ENCODE data around the gene BCL6B. TPM values are rescaled to one million over a fixed set of nuclear protein-coding genes. Genes with fewer than 3 reads are reported as not detected.
A peak's percentile ranks its signal among the peaks of the same experiment; 100 is the strongest.

Gene BCL6B
- total and polyA plus RNA-seq, 10 of the 15 experiments (the other 5 are each of a cell fraction or from before 2014, with no cell fraction given): 0.06 to 0.85 (median 0.11) TPM; not detected in 1

GRCh38 chr17:7046127-7046724 is 23.4 kb downstream of the BCL6B start:
- intact Hi-C loops (cut with micrococcal nuclease; ENCODE audit: unreplicated experiment): loop anchor here (1.0 to 10.0 kb wide), 3 partner anchors 90 to 389 kb away; partner anchors contain the start of genes FGF11 and TMEM102
- peak overlapping the region; percentile 58 for H3K4me3 ChIP-seq
- no peaks in the 10 kb centered on the region for H3K36me3 ChIP-seq (ENCODE audit: control insufficient read depth in 2 of 2, insufficient read depth in 2 of 2, low read length in 1 of 2)
- WGBS (ENCODE audit: insufficient coverage, insufficient replicate concordance, low lambda C conversion rate, missing lambda C conversion rate): 16% methylated on average over 15 of the region's 15 CpGs
- H3K9ac ChIP-seq (ENCODE audit: control insufficient read depth, insufficient read depth, low read length): peak overlapping the region; percentile 7; the same call in 1 of the 2 replicates
- H4K20me1 ChIP-seq (ENCODE audit: control insufficient read depth, insufficient read depth): no peaks in the 10 kb centered on the region
- peaks cover 0 to 2% of the 10 kb centered on the region in 2 experiments; a peak in 2 of 4 replicates for H3K27me3 ChIP-seq (replicated peaks in 1 of 2; ENCODE audit: control insufficient read depth in 2 of 2, insufficient read depth in 2 of 2, low read length in 1 of 2)
- H3K79me2 ChIP-seq (ENCODE audit: control insufficient read depth, insufficient read depth, low read length): no peaks in the 10 kb centered on the region
- peaks cover 17% of the 10 kb centered on the region for H3K4me1 ChIP-seq (ENCODE audit: control insufficient read depth, insufficient read depth, low read length)
- H3K4me2 ChIP-seq (ENCODE audit: control insufficient read depth, insufficient read depth): peak overlapping the region; percentile 63
- no peaks in the 10 kb centered on the region for H3K9me3 ChIP-seq (replicated peaks; ENCODE audit: control insufficient read depth, insufficient read depth, low read length)
- ChIA-PET CTCF (interaction anchor here (0.6 to 21.9 kb wide), 44 partner anchors 8 to 641 kb away, joined by 3 to 590 read pairs (median 5); partner anchors contain the start of genes ACADVL, ACAP1, ASGR1 and DLG4), RAD21 (ENCODE audit: unreplicated experiment) (interaction anchor here (0.6 to 10.0 kb wide), 26 partner anchors 8 to 290 kb away, joined by 3 to 269 read pairs (median 4); partner anchors contain the start of genes ACADVL, ACAP1, BCL6B and DLG4), POLR2A (interaction anchor here (0.9 to 2.6 kb wide), 6 partner anchors 11 to 641 kb away, joined by 3 to 35 read pairs (median 4); partner anchors contain the start of genes ACAP1, GABARAP, SLC16A13 and TP53), SMC1A (ENCODE audit: uncharacterized antibody, unreplicated experiment) (interaction anchor here (0.7 to 13.6 kb wide), 21 partner anchors 9 to 309 kb away, joined by 3 to 356 read pairs (median 5); partner anchors contain the start of genes ACADVL, ACAP1, DLG4 and NEURL4)
- peak overlapping the region; percentile 5; the same call in 1 of the 2 replicates for H3K27ac ChIP-seq (ENCODE audit: control insufficient read depth, insufficient read depth)
- BruUV-seq (replicated peaks): TSS peak; percentile 96
- in situ Hi-C loops (cut with MboI): loop anchor here (25.0 kb wide), 1 partner anchor 516 kb away; the partner anchor contains the start of genes SENP3 and TNFSF13
- no peak for FAIRE-seq
- TF ChIP-seq MYC (IDR thresholded peaks at IDR 0.05; ENCODE audit: insufficient read depth, insufficient read length, insufficient replicate concordance, low read length, severe bottlenecking) (no peak), ASH2L (IDR thresholded peaks at IDR 0.05; ENCODE audit: borderline replicate concordance, low read depth) (no peak), CREB1 (IDR thresholded peaks at IDR 0.05; ENCODE audit: low read depth) (no peak), LARP7 (IDR thresholded peaks at IDR 0.05) (no peak), BMI1 (IDR thresholded peaks at IDR 0.05; ENCODE audit: borderline replicate concordance) (no peak), STAT3 (IDR thresholded peaks at IDR 0.05; ENCODE audit: low read depth, low read length) (no peak), POLR2A (IDR thresholded peaks at IDR 0.05; ENCODE audit: low read depth, low read length) (no peak), KAT2A (conservative IDR thresholded peaks at IDR 0.05; ENCODE audit: control insufficient read depth, low read depth, low read length) (no peak), RELA (IDR thresholded peaks at IDR 0.05; ENCODE audit: borderline replicate concordance, partially characterized antibody) (no peak), NR2C1 (IDR thresholded peaks at IDR 0.05) (no peak), FOXK2 (IDR thresholded peaks at IDR 0.05) (no peak), RB1 (IDR thresholded peaks at IDR 0.05; ENCODE audit: borderline replicate concordance) (no peak), FOS (IDR thresholded peaks at IDR 0.05; ENCODE audit: borderline replicate concordance, extremely low read depth, insufficient read length) (no peak), RCOR1 (conservative IDR thresholded peaks at IDR 0.05; ENCODE audit: low read depth, low read length) (no peak), CHD2 (IDR thresholded peaks at IDR 0.05; ENCODE audit: borderline replicate concordance, low read depth, low read length) (no peak), NRF1 (conservative IDR thresholded peaks at IDR 0.05; ENCODE audit: low read depth, low read length) (no peak), RAD21 (IDR thresholded peaks at IDR 0.05; ENCODE audit: insufficient read depth, low read depth, low read length) (no peak)
- TF ChIP-seq, protein P1, sequence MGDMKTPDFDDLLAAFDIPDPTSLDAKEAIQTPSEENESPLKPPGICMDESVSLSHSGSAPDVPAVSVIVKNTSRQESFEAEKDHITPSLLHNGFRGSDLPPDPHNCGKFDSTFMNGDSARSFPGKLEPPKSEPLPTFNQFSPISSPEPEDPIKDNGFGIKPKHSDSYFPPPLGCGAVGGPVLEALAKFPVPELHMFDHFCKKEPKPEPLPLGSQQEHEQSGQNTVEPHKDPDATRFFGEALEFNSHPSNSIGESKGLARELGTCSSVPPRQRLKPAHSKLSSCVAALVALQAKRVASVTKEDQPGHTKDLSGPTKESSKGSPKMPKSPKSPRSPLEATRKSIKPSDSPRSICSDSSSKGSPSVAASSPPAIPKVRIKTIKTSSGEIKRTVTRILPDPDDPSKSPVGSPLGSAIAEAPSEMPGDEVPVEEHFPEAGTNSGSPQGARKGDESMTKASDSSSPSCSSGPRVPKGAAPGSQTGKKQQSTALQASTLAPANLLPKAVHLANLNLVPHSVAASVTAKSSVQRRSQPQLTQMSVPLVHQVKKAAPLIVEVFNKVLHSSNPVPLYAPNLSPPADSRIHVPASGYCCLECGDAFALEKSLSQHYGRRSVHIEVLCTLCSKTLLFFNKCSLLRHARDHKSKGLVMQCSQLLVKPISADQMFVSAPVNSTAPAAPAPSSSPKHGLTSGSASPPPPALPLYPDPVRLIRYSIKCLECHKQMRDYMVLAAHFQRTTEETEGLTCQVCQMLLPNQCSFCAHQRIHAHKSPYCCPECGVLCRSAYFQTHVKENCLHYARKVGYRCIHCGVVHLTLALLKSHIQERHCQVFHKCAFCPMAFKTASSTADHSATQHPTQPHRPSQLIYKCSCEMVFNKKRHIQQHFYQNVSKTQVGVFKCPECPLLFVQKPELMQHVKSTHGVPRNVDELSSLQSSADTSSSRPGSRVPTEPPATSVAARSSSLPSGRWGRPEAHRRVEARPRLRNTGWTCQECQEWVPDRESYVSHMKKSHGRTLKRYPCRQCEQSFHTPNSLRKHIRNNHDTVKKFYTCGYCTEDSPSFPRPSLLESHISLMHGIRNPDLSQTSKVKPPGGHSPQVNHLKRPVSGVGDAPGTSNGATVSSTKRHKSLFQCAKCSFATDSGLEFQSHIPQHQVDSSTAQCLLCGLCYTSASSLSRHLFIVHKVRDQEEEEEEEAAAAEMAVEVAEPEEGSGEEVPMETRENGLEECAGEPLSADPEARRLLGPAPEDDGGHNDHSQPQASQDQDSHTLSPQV (IDR thresholded peaks at IDR 0.05): no peak
- TF ChIP-seq, protein P2, sequence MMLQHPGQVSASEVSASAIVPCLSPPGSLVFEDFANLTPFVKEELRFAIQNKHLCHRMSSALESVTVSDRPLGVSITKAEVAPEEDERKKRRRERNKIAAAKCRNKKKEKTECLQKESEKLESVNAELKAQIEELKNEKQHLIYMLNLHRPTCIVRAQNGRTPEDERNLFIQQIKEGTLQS (IDR thresholded peaks at IDR 0.05; ENCODE audit: borderline replicate concordance, extremely low read depth, low read depth, low read length): no peak
- peak overlapping the region; percentile 74 for H2AFZ ChIP-seq (ENCODE audit: control insufficient read depth, low read depth, low read length)
- peak; percentile 52 for ATAC-seq
- DNase-seq (ENCODE audit: low read depth, low spot score): no peak

All from GM12878 (cell line).